Panc1 (cell line): Measurements from ENCODE around the gene GALNTL6. TPM values are rescaled to one million over a fixed set of nuclear protein-coding genes. Genes with fewer than 3 reads are reported as not detected.

Experiments
- ATAC-seq: fragments of 200-7000 bp; cut with Tn5 transposase; 2 replicates; pipeline ENCODE4 v1.9.1; 2020; ENCODE audit warnings: mild to moderate bottlenecking, moderate library complexity
- BruUV-seq: library from RNA; stranded (reverse); fragments of 400-500 nt; replicated peaks from 2 replicates; lab custom pipeline; 2021; lab: Mats Ljungman, UMichigan
- CTCF ChIA-PET: fragments of 300-600 bp; sonication (Branson Sonifier 250); formaldehyde crosslinking; loops from one replicate; lab custom pipeline; 2022; ENCODE audit warnings: antibody characterized with exemption; lab: Charles Lee
- POLR2A ChIA-PET: fragments of 300-600 bp; sonication (Branson Sonifier 250); formaldehyde crosslinking; loops from one replicate; lab custom pipeline; 2022; ENCODE audit warnings: antibody characterized with exemption; lab: Charles Lee
- DNase-seq: peaks from one replicate; pipeline ENCODE4 v3.0.0-alpha.2; 2010; ENCODE audit warnings: low read depth, low spot score
- H3K27ac ChIP-seq: 2 replicates; pipeline ENCODE4 v1.5.1; 2011; ENCODE audit warnings: mild to moderate bottlenecking, low read length, inconsistent platforms
- H3K27me3 ChIP-seq: fragments of 200-500 bp; sonication (Bioruptor generic); 2 replicates; pipeline ENCODE4 v1.6.0; 2014; ENCODE audit warnings: low read length, inconsistent platforms; ENCODE audit not compliant: control insufficient read depth, insufficient read depth
- H3K36me3 ChIP-seq: fragments of 200-500 bp; sonication (Bioruptor generic); 2 replicates; pipeline ENCODE4 v1.5.1; 2014; ENCODE audit warnings: inconsistent platforms, mild to moderate bottlenecking, low read length, moderate library complexity; ENCODE audit not compliant: control insufficient read depth, insufficient read depth
- H3K4me1 ChIP-seq: 2 replicates; pipeline ENCODE4 v1.5.1; 2011; ENCODE audit warnings: inconsistent platforms, mild to moderate bottlenecking, low read length, moderate library complexity; ENCODE audit not compliant: control insufficient read depth, insufficient read depth
- H3K4me3 ChIP-seq, 2 experiments: 2 replicates each; pipeline ENCODE4 v1.5.1; 2011 to 2012; ENCODE audit warnings: low read depth in 2 of 2, low read length in 2 of 2, mild to moderate bottlenecking in 2 of 2, inconsistent platforms in 1 of 2, moderate library complexity in 1 of 2
- H3K9me3 ChIP-seq: fragments of 200-500 bp; sonication (Bioruptor generic); 2 replicates; pipeline ENCODE4 v1.5.1; 2014; ENCODE audit warnings: low read depth, mild to moderate bottlenecking, inconsistent platforms, low read length, moderate library complexity; ENCODE audit not compliant: control insufficient read depth, insufficient read depth
- CTCF ChIP-seq: fragments of 450-650 bp; IDR thresholded peaks from 2 replicates; pipeline ENCODE4 v1.5.1; 2017; ENCODE audit warnings: mild to moderate bottlenecking
- POLR2AphosphoS5 ChIP-seq: IDR thresholded peaks from 2 replicates; pipeline ENCODE4 v1.6.1; 2012; ENCODE audit warnings: mild to moderate bottlenecking, low read depth, low read length, moderate library complexity
- REST ChIP-seq, 2 experiments: IDR thresholded peaks; 2 replicates each; pipeline ENCODE4 v1.6.1; 2011 to 2012; ENCODE audit warnings: low read depth in 2 of 2, control low read depth in 1 of 2, low read length in 1 of 2, mild to moderate bottlenecking in 1 of 2, moderate library complexity in 1 of 2; ENCODE audit not compliant: insufficient read depth in 1 of 2
- SIN3A ChIP-seq: IDR thresholded peaks from 2 replicates; pipeline ENCODE4 v1.6.1; 2012; ENCODE audit warnings: low read depth, mild to moderate bottlenecking, low read length, moderate library complexity, borderline replicate concordance; ENCODE audit not compliant: insufficient read depth
- TCF7L2 ChIP-seq: IDR thresholded peaks from 2 replicates; pipeline ENCODE4 v1.6.1; 2011; ENCODE audit warnings: mild to moderate bottlenecking, low read depth, low read length, inconsistent platforms
- in situ Hi-C: cut with HindIII; loops from 2 replicates; pipeline ENCODE4 v1.10.0; 2016; ENCODE audit warnings: low sequenced_read_pairs, low pct_unique_long_range_greater_than_20kb
- intact Hi-C: fragments of 100-400 bp; cut with micrococcal nuclease; formaldehyde crosslinking; loops from one replicate; pipeline ENCODE4 v1.10.0; 2022; ENCODE audit not compliant: unreplicated experiment
- total RNA-seq: library from RNA; stranded (reverse); gene quantifications from one replicate; pipeline ENCODE4 v1.2.1, GENCODE V29; 2021; ENCODE audit not compliant: unreplicated experiment

Gene GALNTL6
- total RNA-seq, 1 experiment from 2014 or later: not detected

- DNase-seq (no peak), ATAC-seq (no peak)
- BruUV-seq: no TSS peak
- Histone ChIP-seq H3K4me1 (peaks cover 9% of the 10 kb centered on the region), H3K36me3 (no peaks in the 10 kb centered on the region), H3K4me3 (no peak overlapping the region), H3K27ac (no peak overlapping the region), H3K27me3 (no peaks in the 10 kb centered on the region), H3K9me3 (no peaks in the 10 kb centered on the region)
- in situ Hi-C loops (no loop called here), intact Hi-C loops (no loop called here)
- CTCF ChIA-PET: no interaction called here
- TF ChIP-seq POLR2AphosphoS5 (no peak), REST (IDR thresholded peaks at IDR 0.05; ENCODE audit: insufficient read depth in 1 of 2, low read depth in 2 of 2, low read length in 1 of 2) (no peak), CTCF (no peak), TCF7L2 (no peak), SIN3A (no peak)
- POLR2A ChIA-PET: interaction anchor here (0.6 kb wide), 1 partner anchor 177 kb away, joined by 7 read pairs; no protein-coding TSS in a partner anchor
These were observed 1243.5 kb downstream of the GALNTL6 start for GRCh38 chr4:173056710-173057109.

GRCh38 chr4:173057442-173057841 lies 1244.2 kb downstream of the GALNTL6 start:
- Histone ChIP-seq H3K4me1 (peaks cover 9% of the 10 kb centered on the region), H3K9me3 (no peaks in the 10 kb centered on the region), H3K27ac (peak overlapping the region; percentile 39; the same call in 1 of the 2 replicates), H3K36me3 (no peaks in the 10 kb centered on the region), H3K27me3 (no peaks in the 10 kb centered on the region), H3K4me3 (no peak overlapping the region)
- intact Hi-C loops (no loop called here), in situ Hi-C loops (no loop called here)
- CTCF ChIA-PET: no interaction called here
- ATAC-seq (no peak), DNase-seq (no peak)
- POLR2A ChIA-PET: no interaction called here
- TF ChIP-seq POLR2AphosphoS5 (no peak), SIN3A (no peak)
- no TSS peak for BruUV-seq

GRCh38 chr4:173057901-173058300 lies 1244.7 kb downstream of the GALNTL6 start:
- BruUV-seq: no TSS peak
- POLR2A ChIA-PET: no interaction called here
- peak overlapping the region; percentile 39; the same call in 1 of the 2 replicates for H3K27ac ChIP-seq
- H3K36me3 ChIP-seq: no peaks in the 10 kb centered on the region
- peaks cover 9% of the 10 kb centered on the region for H3K4me1 ChIP-seq
- no peaks in the 10 kb centered on the region for H3K27me3 ChIP-seq
- TF ChIP-seq TCF7L2 (no peak), CTCF (no peak), REST (IDR thresholded peaks at IDR 0.05; ENCODE audit: insufficient read depth in 1 of 2, low read depth in 2 of 2, low read length in 1 of 2) (no peak), SIN3A (no peak), POLR2AphosphoS5 (no peak)
- H3K9me3 ChIP-seq: no peaks in the 10 kb centered on the region
- no peak overlapping the region for H3K4me3 ChIP-seq
- CTCF ChIA-PET: no interaction called here
- intact Hi-C loops (no loop called here), in situ Hi-C loops (no loop called here)
- DNase-seq (no peak), ATAC-seq (no peak)
